AML-193 (cell line): ENCODE measurements around the gene HDDC2.
A peak's percentile ranks its signal among the peaks of the same experiment; 100 is the strongest.

Source experiments
- DNase-seq, 2 experiments: peaks; one replicate each; lab custom pipeline; 2025; lab: John Stamatoyannopoulos, UW

Gene HDDC2, protein sequence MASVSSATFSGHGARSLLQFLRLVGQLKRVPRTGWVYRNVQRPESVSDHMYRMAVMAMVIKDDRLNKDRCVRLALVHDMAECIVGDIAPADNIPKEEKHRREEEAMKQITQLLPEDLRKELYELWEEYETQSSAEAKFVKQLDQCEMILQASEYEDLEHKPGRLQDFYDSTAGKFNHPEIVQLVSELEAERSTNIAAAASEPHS

DNA sequence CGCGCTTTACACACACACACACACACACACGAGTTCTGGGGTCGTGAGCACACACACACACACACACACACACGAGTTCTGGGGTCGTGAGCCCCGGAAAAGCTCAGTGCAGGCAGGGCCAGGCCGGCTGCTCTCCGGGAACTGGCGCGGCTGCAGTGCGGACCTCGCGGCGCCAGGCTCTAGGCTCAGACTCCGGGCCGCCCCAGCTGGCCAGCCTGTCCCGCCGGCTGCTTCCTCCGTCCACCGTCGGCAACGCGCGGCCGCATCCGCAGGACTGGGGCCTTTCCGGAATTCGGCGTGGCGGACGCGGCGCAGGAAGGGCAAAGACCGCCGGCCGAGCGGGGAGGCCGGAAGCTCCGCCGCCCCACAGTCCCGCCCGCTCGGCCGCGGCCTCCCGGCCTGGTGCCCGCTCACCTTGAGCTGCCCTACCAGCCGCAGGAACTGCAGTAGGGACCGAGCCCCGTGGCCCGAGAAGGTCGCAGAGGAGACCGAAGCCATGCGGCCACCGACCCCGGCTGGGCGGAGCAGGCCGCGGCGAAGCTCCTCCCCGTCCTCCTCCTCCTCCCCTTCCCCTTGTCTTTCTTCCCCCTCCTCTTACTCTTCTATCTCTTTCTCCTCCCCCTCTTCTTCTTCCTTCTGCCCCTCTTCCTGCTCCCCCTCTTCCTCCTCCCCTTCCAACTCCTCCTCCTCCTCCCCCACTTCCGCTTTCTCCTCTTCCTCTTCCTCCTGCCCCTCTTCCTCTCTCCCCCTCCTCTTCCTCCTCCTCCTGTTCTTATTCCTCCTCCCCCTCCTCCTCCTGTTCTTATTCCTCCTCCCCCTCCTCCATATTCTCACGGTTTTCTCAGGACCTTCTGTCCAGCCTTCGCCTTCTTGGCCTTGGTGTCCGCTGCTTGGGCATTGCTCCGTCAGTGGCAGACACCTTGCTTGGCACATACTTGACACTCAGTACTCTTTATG, at the start of gene HDDC2:
Gene HDDC2, minus strand, starts transcription at position 533 of the 957 bp plus-strand sequence. Its CDS starts 35 bp downstream, at position 498.
- DNase-seq, result peak; percentile 68 to 87

DNA sequence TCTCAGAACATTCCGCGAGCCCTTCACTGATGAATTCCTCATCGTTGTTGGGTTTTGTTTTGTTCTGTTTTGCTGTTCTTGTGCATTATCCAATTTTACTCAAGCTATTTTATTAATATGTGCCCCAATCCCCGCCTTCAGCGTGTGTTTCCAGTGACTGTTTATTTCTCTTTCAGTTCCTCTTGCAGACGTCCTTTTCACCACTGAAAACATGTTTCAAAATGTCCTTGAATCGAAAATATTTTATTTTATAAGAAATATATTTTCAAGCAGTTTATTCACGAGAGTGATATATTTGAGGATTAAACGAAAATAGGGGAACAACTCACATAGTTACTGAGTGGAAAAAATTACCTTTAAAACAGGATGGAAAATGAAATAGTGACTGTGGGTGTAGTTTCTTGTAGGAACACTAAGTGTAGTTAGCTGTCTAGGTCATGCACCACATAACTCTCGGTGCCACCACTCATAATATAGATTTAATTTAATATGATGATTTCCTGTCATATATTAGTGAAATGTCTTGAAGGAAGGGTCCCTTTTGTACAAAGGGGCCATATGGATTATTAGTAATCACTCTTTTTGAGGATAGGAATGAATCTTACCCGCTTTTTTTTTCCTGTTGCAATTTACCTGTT, 45.3 kb upstream of the HDDC2 start:
- no peak for DNase-seq

DNA sequence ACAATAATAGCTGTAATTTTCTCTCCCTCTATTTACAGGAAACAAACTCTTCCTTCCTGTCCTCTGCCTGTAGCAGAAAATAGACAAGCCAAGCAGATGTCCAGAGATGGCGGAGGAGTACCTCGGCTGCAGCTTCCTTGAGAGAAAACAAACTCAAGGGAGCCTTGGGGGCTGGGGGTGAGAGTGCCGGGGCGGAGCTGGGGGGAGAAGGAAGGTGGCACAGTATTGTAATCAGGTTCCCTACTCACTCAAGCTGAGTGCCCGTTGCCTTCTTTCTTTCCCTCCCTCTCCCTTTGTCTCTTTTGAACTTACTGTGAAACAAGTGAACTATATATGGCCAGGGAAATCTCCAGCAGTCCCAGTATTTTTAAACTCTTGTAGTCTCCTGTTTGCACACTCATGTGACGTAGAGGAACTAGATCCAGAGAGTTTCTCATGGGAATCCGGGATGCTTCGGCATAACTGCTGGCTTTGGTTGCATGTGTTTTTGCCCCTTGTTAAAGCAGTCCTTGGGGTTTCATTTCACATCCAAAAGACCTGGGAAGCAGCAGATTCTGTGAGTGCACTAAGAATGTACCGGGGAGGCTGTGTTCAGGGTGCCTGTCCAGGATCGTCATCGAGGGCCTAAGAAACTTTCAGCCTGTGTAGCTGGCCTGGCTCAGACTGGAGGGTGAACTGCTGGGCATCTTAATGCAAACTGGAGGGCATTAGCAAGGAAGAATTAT, 44.6 kb upstream of the HDDC2 start:
- no peak for DNase-seq

DNA sequence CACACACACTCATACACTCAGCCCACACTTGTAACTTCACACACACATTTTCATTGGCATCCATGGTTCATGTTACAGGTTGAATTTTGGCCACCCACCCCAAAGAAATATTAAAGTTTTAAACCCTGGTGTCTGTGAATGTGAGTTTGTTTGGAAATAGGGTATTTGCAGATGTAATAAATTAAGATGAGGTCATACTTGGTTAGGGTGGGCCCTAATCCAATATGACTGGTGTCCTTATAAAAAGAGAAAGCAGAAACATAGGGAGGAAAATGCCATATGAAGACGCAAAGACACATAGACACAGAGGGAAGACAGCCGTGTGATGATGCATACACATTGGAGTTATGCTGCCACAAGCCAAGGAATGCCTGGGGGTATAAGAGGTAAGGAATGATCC, 39.7 kb upstream of the HDDC2 start:
- DNase-seq, result no peak

DNA sequence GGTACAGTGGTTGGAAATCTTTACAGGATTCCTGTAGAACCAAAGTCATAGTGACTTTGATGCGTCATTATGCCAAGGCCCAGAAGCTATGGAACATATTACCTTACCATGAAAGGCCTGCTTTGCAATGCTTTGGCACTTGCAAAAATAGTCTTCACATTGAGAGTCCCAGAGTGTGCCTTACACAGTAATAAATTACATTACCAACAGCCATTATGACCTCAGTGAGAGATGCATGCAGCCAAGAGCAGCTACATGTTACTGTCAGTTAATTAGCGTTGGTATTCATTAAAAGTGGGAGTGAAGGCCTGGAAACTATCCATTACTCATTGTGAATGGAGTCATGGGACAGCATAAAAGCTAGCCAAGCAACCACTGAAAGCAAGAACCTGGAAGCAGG, 39.2 kb upstream of the HDDC2 start:
- DNase-seq, result no peak

DNA sequence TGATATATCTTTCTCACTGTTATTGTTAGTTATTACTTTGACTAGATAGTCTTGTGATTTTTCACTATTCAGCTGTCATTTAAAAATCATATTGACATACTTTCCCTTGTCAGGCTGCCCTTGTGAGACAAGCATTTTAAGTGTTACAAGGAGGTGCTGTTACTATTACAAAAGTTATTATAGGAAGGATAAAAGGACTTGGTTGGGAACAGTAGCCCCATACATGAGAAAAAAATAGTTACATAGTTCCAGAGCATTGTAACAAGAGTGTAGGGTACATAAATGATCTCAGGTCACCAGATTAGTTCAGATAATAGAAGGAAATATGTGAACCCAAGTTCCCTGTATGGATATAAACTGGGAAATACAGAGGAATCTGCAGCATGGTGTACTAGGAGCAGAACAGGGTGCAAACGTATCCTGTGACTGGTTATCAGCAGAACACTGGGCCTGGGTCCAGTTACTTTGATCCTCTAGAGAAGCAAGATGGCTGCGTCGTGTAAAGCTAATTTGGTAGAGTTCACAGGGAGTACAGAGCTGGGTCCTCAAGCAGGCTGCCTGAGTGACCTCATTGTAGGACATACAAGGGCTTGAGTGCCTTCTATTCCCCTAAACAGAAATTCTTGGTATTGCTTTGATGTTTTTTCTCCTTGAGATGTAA, 38.5 kb upstream of the HDDC2 start:
- no peak for DNase-seq

DNA sequence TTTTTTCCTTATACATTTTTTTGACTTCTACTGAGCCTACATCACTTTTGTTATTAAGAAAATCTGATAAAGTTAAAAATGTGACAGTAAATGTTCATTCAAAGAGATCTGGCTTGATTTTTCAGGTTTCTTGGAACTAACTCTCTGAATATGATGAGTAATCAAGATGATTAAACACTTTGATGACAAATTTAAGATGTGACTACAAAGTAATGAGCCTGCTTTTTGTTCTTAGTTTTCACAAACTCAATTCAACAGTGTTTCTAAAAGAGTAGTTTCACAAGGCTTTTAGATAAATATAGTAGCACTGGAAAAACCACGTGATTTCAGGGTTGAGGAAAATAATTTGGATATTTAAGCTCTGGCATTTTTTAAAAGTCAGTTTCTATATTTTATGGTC, 37.9 kb upstream of the HDDC2 start:
- DNase-seq, result no peak

DNA sequence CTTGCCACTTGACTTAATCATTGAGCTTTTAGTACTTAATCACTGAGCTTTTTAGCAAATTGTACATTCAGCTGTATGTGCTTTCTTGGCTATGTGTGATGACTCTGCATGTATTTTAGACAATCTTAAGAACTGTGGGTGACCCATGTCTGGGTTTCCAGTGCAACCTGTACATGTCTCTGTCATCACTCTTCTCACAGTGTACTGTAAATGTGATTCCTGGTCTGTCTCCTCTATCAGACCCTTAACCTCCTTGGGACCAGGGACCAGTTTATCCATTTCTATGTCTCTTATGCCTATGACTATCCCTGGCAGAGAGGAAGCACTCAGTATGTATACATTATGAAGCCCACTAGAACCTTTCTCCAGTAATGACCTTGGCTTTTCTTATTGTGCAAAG, 36.6 kb upstream of the HDDC2 start:
- no peak for DNase-seq

DNA sequence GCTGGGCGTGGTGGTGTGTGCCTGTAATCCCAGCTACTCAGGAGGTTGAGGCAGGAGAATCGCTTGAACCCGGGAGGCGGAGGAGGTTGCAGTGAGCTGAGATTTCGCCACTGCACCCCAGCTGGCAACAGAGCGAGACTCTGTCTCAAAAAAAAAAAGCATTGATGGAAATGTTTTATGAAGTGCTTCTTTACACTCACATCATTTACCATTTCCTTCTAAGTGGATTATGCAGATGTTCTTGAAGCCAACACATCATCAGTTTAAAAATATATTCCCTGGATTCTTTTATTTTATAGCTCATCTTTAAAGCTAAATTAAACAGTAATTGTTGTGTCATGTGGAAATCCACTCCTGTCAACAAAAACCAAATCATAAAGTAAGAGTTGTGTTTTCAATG, 35.9 kb upstream of the HDDC2 start:
- DNase-seq, result no peak

DNA sequence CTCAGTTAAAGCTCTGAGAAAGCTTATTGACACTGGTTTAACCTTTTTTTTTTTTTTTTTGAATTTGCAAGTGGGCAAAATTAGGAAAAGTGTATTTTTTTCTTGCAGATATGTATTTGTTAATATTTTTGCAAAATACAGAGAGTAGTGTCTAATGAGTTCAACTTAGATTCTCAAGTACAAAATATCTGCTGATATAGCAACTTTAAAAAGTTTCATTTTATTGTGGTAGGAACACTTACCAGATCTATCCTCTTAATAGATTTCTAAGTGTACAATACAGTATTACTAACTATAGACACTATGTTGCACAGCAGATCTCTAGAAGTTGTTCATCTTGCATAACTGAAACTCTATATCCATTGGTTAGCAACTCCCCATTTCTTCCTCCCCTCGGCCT, 30.9 kb upstream of the HDDC2 start:
- no peak for DNase-seq

DNA sequence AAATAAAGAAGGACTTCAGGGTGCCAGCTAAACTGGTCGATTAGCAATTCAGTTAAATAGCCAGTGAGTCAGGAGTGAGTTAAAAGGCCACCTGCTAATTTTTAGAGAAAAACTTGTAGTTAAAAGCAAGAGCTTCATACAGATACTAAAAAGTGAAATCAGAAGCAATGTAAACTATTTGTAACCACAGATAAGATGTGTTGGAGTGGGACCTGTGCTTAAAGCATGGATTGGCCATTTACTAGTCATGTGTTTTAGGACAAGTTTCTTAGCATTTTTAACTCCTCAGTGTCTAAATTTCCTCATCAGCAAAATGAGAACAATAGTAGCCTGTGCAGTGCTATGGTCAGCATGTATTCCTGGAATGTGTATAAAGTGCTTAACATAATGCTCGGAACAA, 23.8 kb upstream of the HDDC2 start:
- DNase-seq, result no peak

DNA sequence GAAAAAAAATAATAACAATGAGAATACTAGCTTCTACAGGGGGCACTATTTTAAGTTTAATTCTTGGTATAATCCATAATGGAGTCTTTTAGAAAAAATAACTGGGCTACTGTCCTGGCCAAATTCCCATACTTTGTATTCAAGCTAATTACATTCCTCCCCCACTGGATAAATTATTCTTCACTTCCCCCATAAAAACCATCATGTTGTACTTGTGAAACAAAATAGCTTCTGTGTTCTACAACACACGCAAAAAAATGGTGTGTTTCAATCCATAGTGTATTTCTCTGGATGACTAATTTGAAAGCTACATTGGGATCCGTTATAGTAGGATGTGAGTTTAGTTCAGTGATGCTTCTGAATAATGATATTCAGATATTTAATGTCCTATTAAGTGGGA, 21.6 kb upstream of the HDDC2 start:
- no peak for DNase-seq

DNA sequence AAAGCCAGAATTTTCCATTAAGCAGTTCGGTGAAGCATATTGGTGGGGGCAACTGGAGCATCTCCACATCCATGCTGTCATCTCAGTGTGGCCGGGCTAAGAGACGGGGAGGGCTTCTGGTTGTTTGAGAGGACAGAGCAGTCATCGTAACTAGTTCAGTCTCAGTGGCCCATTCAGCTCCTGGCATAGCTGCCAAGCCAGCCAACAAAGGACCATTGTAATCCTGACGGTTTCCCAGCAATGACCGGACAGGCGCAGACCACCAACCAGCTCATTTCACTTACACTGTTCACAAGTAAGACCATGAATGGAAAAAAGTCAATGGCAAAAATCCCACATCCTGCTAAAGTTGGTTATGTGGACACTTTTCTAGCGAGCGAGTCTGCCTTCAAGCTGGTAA, 14.9 kb upstream of the HDDC2 start:
- no peak for DNase-seq

DNA sequence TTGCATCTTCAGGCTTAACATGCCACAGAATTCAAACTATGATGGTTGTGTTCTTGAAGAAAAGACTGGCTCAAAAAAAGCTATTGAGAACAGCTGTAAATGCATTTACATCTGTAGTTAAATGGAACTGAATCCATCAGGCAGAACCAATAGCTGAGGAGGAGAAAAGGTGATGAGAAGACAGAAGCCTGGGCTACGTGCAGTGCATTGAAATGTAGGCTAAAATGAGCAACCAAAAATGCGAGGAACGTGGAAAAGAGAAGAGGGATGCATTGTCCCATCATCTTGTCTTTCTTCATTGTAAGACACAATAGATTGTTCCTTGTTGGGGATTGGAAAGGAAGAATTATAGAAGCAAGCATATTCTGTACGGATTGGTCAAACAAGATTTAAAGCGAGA, 13.8 kb upstream of the HDDC2 start:
- no peak for DNase-seq

DNA sequence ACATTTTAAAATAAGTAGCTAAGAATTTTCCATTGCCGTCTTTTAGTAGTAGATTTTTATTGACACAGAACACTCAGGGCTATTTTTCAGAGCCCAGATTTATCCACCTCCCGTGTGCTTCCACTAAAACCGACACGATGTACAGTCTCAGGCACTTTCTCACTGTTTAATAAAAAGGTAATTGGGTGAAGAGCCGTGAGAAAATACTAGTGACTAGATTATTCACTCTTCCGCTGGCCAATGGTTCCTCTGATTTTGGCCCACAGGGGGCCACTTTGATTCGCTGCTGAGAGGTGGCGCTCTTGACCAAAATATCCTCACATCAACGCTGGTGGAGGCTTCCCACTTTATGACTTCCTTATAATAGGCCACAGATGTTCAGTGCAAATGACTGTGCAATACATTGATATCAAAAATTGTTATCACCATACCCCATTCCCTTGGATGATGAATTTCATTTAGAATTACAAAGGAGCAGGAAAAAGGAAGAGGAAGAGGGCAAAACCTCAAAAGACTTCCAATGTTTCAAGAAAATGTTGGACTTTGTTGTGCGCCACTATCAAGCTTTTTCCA, 12.3 kb upstream of the HDDC2 start:
- DNase-seq, result peak; percentile 65 to 79

DNA sequence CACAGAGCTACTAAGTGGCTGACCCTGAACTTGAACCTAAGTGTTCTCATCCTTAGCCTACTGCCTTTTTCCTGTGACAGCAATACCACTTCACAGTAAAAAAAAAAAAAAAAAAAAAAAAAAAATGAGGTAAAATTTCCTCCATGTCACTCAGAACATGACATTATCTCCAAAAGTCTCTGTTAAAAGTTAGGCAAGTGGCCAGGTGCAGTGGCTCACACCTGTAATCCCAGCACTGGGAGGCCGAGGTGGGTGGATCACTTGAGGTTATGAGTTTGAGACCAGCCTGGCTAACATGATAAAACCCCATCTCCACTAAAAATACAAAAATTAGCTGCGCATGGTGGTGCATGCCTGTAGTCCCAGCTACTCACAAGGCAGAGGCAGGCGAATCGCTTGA, 11.2 kb upstream of the HDDC2 start:
- DNase-seq, result no peak

DNA sequence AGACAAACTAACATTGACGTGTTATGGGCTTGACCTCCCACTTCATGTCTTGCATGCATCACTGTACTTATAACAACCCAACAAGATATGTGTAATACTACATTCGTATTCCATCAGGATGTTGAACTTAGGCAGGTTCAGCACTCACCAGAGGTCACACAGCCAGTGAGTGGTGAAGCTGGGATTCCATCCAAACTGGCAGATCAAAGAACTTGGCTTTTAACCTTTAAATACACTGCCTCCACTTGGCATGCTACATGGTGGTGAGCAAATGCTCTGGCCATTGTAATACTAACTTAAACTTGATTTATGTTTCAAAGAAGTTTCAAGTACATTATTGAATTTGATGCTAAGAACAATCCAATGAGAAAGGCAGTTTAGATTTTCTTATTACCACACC, 10.7 kb upstream of the HDDC2 start:
- no peak for DNase-seq

DNA sequence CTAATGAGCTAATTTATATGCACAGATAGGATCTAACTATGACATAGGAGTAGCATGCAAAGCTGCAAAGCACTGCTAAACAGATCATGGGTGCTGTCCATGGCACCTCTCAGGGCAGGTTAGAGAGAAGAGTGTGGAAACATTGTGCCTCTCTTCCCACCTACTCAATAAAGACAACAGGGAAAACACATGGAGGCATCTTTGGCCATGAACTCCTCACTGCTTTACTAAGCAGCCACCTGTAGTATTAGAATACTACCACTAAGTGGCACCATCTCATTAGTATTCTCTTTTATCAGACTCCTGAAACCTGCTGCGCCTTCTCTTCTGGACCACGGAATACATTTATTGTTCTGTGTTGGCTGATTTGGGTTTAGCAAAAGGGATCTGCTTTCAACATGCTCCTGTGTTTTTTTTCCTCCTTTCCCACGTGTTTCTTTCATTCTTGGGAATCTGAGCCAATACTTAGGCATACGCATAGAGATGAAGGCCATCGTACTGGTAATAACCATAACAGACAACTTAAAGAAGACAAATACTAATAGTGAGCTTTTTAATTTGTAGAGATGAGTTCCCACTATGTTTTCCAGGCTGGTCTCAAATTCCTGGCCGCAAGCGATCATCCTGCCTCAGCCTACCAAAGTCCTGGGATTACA, 9.4 kb upstream of the HDDC2 start:
- DNase-seq, result peak; percentile 58 to 73

DNA sequence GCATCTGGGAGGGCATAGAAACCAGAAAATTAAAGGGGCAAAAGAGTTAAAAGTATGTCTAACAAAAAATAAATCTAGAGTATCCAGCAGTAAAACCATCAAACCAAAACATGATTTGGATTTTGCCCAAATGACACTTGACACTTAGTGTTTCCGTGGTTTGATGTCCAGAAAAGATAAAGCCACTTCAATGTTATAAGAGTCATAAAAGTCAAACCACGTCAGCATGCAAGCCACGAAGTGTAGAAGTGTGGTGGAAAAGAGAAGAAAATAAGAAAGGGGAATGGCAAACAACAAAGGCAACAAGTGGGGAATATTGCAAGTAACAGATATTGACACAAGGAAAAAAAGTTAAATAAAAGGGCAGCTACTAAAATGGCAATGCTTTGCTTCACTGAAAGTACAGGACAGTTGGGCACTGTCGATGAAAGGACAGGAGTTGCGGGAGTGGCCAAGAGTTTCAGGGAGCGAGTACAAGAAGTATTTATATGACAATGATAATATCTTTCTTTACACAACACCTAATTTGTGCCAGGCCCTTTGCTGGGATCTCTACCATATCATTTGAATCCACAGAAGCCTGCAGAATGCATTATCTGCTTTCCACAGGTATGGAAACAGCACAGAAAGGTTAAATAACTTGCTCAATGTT, 6.3 kb upstream of the HDDC2 start:
- no peak for DNase-seq

DNA sequence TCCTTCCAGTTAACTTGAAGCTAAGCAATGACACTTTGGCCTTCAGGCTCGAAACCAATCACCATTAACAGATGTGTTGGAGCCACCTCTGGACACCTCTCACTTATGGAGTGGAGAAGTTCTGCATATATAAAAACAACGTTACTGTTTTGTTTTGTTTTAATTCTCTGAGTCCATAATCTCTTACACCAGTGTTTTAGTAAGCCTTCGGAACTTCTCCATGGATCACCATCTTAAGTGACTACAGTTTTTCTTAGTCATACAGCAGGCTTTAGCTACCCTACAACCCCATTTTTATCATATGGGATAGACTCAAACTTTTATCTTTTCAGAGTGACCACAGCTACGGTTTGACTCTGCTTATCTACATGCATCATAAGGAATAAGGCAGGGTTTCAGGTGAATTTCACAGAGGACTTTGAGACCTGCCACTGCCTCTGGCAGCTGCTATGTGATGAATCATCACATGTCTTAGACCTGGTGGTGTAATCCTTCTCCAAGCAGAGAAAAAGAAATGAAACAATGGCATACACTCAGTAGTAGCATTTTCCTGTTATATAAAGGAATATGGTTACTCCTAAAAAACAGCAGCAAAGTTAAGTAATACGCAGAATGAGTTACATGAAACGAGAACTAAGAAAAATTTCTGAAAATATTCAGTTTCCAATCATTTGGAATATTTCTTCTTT, 5.5 kb upstream of the HDDC2 start:
- no peak for DNase-seq
